ENCODE data around the gene NINJ2.

DNA sequence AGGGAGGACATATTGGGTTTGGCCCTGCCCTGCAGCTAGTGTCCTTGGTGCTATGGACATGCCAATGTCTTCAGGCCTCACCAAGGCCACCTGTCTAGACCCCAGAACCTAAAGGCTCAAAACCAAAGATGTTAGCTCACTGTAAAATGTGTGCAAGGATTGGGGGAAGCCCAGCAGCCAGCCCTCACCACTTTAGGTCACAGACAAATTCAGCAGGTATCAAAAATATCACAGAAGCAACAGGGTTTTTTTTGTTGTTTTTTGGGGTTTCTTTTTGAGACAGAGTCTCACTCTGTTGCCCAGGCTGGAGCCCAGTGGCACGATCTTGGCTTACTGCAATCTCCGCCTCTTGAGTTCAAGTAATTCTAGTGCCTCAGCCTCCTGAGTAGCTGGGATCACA lies 29.0 kb upstream of the NINJ2 start:
- TF ChIP-seq, protein P1, sequence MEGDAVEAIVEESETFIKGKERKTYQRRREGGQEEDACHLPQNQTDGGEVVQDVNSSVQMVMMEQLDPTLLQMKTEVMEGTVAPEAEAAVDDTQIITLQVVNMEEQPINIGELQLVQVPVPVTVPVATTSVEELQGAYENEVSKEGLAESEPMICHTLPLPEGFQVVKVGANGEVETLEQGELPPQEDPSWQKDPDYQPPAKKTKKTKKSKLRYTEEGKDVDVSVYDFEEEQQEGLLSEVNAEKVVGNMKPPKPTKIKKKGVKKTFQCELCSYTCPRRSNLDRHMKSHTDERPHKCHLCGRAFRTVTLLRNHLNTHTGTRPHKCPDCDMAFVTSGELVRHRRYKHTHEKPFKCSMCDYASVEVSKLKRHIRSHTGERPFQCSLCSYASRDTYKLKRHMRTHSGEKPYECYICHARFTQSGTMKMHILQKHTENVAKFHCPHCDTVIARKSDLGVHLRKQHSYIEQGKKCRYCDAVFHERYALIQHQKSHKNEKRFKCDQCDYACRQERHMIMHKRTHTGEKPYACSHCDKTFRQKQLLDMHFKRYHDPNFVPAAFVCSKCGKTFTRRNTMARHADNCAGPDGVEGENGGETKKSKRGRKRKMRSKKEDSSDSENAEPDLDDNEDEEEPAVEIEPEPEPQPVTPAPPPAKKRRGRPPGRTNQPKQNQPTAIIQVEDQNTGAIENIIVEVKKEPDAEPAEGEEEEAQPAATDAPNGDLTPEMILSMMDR (IDR thresholded peaks at IDR 0.05), result no peak
- TF ChIP-seq POLR2AphosphoS5 (IDR thresholded peaks at IDR 0.05; ENCODE audit: low read depth, low read length) (no peak), RXRA (IDR thresholded peaks at IDR 0.05; ENCODE audit: borderline replicate concordance, low read depth) (no peak)
